GM12874 (cell line): ENCODE results near the gene MLLT6.

ENCODE experiments used
- TF ChIP-seq, protein P1 (sequence below): IDR thresholded peaks from 2 replicates; pipeline ENCODE4 v1.5.1; 2011; ENCODE audit warnings: low read depth, mild to moderate bottlenecking, control low read depth, low read length, moderate library complexity; ENCODE audit not compliant: insufficient read depth

MLLT6 gene

DNA sequence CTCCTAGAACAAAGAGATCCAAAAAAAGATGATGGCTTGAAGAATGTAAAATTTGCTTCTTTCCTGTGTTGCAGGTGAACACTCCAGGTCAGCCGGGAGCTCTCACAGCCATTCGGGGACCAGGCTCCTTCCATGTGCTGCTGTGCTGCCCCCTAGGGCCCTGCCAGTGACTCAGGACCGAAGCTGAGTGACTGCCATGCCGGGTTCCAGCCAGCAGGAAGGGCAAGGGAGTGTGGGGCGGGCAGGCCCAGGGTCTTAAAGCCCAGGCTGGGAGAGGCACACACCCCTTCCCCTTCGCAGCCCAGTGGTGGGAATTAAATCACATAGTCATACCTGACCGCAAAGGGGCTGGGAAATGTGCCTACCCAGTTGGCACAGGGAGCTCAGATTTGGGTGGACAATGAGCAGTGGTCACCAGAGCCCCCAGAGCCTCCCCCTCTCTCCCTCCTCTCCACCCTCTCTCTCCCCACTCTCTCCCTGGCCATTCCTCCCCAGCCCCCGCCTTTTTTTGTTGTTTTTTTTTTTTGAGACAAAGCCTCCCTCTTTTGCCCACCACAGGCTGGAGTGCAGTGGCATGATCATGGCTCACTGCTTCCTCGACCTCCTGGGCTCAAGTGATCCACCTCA is 41.8 kb upstream of the MLLT6 start:
- TF ChIP-seq, protein P1, sequence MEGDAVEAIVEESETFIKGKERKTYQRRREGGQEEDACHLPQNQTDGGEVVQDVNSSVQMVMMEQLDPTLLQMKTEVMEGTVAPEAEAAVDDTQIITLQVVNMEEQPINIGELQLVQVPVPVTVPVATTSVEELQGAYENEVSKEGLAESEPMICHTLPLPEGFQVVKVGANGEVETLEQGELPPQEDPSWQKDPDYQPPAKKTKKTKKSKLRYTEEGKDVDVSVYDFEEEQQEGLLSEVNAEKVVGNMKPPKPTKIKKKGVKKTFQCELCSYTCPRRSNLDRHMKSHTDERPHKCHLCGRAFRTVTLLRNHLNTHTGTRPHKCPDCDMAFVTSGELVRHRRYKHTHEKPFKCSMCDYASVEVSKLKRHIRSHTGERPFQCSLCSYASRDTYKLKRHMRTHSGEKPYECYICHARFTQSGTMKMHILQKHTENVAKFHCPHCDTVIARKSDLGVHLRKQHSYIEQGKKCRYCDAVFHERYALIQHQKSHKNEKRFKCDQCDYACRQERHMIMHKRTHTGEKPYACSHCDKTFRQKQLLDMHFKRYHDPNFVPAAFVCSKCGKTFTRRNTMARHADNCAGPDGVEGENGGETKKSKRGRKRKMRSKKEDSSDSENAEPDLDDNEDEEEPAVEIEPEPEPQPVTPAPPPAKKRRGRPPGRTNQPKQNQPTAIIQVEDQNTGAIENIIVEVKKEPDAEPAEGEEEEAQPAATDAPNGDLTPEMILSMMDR = peak; percentile 97

DNA sequence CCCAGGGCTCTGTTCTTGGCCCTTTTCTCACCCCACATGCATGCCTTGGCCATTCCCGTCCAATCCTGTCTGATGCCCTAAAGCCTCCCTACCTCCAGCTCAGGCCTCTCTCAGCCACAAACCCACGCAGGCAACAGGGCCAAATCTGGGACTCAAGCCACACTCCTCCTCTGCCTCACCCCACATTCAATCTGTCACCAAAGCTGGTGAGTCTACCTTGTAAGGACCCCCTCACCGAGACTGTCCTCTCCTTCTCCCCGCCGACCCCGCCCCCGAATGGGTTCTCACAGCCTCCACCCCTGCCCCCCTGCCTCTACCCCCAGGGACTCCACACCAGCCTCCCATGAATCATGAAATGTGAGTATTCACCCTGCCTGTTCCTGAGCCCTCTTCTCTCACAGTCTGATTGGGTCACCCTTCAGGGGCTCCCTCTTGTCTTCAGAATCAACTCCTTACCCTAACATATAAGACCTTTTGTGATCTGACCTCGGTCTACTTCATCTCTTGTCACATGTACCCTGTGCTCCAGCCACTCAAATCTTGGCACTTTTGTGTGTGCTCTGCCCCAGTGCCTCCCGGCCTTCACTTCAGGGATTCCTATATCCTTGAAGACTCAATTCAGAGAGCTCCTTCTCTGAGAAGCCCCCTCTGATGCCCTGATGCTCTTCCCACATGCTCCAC is 41.0 kb upstream of the MLLT6 start:
- TF ChIP-seq, protein P1 = no peak

DNA sequence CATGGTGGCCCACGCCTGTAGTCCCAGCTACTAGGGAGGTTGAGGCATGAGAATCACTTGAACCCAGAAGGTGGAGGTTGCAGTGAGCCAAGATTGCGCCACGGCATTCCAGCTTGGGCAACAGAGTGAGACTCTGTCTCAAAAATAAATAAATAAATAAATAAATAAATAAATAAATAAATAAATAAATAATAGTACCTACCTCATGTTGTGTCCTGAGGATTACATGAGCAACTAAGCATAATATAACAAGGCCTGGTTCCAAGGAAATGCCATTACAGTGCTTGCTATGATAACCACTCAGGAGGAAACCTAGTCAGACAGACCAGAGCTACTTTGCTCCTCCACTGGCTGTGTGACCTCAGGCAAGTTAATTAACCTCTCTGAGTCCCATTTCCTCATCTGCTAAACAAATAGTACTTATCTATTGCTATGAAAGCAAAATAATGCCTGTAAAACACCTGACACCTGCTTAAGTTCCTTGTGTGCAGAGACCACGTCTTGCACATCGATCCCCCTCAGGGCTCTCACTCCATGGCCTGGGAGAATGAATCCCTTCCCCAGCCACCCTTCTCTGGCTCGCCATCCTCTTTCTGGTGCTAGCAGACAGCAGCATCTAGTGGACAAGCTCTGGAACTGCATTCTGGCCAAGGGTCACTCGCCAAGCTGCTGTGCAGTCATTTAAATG is 37.8 kb upstream of the MLLT6 start:
- TF ChIP-seq, protein P1 = peak; percentile 100

DNA sequence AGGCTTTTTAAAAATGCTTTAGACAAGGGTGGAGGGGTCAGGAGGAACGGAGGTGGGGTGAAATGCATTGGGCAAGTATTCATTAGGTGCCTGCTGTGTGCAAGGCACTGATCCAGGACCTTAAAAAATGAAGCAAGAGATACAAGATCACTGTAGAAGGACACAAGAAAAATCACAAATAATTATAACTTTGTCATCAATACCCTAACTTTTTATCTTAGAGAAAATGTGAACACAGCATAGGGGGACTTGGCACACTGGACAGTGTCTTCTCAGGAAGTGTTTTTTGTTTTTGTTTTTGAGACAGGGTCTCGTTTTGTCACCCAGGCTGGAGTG is 37.3 kb upstream of the MLLT6 start:
- TF ChIP-seq, protein P1 = no peak

DNA sequence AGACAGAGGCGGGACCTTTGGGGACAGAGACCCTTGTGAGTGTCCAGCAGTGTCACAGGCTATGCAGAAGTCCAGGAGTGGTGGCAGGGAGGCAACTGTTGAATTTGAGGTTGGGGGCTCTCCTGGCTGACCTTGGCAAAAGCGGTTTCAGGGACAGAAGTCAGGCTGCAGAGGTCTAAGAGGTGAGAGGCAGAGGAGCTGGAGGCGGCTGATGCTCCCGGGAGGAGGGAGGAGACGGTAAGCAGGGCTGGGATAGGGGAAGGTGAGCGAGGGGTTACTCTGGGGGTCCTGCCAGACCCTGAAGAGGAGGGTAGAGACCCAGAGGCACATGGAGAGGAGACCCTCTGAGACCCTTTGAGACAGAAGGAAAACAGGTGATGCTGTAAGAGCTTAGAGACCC is 35.6 kb upstream of the MLLT6 start:
- TF ChIP-seq, protein P1 = no peak

DNA sequence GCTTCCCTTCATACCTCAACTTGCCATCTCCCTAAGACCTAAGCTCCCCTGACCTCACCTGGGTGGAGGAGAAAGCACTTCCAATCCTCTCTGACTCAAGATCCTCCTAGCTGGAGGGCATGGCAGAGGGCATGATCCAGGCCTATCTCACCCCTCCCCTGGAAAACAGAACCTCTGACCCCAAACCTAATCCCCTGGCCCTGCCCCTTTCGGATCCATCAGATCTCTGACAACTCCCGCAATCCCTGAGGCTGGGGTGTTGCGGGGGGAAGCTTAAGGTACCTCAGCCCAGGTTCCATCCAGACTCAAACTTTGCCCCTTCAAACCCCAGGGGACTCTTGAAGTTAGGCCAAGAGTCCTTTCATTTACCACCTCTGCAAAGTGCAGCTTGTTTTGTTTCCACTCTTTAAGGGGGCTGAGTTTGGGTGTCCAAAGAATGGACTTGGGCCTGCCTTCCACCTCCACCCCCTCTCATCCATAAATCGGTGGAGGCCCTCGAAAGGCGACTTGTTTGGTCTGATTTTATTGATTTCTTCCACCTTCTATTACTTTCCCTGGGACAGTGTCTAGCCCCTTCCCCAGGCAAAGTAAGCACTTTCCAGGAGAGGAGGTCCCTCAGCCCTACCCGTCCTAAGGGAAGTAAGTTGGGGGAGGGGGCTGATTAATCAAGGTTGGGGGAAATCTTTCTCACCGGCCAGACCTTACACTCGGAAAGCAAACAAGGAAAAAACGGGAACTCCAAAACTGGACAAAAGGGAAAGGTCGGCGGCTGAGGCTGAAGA is 32.9 kb upstream of the MLLT6 start:
- TF ChIP-seq, protein P1 = no peak
